GM10266 (cell line): ENCODE data around the gene MEF2D.

Experiments used
- DNase-seq: peaks from one replicate; pipeline ENCODE4 v3.0.0; 2012; ENCODE audit errors: extremely low spot score
- CTCF ChIP-seq: IDR thresholded peaks from 2 replicates; pipeline ENCODE4 v1.5.1; 2012; ENCODE audit warnings: mild to moderate bottlenecking, low read depth; ENCODE audit not compliant: control insufficient read depth, insufficient read depth; ENCODE audit errors: missing control alignments

MEF2D gene

DNA sequence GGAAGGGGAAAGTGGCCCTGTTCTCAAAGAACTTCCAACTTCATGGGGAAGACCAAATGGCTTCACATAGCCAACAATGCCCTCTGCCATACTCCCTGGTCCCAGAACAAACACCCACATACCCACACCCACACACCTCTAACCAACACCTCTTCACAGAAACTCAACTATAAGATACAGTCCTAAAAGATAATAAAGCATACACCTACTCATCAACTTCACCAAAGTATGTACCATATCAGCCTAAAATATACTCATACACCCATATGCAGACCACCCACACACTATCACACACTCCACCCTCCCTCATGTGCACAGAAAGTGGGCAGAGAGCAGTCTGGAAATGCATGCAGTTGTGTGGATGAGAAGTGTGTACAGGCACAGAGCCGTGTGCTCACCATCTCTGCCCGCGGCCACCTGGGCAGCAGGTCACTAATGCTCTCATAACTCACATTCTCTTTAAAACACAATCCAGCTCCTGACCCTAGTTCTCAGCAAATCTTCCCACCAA lies 44.1 kb upstream of the MEF2D start:
- DNase-seq: no peak
- TF ChIP-seq CTCF: no peak

DNA sequence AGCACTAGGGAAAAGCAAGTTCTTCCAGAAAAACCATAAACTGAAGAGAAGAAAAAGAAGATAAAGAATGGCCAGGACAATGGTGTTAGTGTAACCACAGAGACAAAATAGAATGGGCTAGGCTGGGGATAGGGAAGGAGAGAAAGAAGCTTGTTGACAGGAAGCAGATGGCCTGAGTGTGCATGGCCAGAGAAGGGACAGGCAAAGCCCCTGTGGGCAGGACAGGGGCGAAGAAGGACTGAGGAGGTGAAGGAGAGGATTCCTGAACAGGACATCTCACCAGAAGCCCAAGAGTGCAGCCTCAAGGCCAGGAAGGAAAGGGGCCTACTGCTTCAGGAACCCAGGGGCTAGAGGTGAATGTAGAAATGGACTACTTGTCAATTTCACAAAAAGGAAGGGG lies 42.5 kb upstream of the MEF2D start:
- no peak for DNase-seq
- no peak for TF ChIP-seq CTCF

- DNase-seq: no peak
- TF ChIP-seq CTCF: no peak
Observed at GRCh38 chr1:156540955-156541354, 40.4 kb upstream of the MEF2D start.

- no peak for DNase-seq
- no peak for TF ChIP-seq CTCF
Observed at GRCh38 chr1:156539818-156540355, 39.3 kb upstream of the MEF2D start.

- DNase-seq: no peak
- TF ChIP-seq CTCF: no peak
Observed at GRCh38 chr1:156538711-156539440, 38.3 kb upstream of the MEF2D start.

DNA sequence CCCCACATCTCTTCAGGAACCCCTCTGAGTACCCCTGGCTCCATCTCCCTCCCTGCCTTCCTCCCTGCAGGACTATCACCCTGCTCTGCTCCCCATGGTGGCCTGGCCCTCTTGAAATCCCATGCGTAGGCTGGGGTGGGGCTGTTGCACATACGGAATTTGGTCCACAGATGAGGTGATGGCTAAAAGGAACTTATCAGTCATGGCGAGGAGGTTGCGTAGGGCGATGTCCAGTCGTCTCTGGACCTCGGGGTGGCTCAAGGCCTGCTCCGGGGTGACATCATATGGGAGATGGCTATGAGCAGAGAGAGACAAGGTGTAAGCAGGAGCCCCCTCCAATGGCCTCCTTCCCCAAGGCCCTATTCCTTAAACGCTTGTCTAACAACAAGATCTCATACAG lies 36.5 kb upstream of the MEF2D start:
- no peak for TF ChIP-seq CTCF
- DNase-seq: no peak

DNA sequence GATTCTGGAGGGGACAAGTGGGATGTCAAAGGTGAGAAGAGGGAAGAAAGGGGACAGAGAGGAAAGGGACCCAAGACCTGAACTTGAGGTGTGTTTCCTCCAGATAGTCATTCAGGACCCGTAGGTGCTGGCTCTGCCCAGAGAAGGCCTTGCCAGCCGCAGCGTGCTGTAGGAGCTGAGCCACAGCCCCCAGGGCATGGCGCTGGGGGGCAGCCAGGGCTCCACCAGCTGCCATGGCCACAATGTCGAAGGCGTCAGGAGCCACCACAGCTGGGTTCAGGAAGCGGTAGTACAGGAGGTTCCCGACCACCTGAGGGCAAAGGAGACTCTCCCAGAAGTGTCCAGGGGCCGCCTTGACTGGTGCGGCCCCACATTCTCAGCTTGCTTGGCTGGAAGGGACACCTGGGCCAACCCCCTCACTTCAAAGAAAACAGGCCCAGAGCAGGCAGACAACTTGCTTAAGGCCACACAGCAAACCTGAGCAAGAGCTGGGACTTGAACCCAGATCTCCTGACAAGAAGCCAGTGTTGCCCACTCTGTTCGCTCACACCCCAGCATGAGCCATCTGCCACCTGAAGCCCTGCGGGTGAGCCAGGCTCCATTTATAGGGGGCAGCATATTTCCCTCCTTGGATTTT lies 34.0 kb upstream of the MEF2D start:
- DNase-seq: no peak
- no peak for TF ChIP-seq CTCF
